ENCODE results near the gene DUSP9.

The DUSP9 gene

GRCh38 chrX:153637121-153638040 lies 9.6 kb upstream of the DUSP9 start:
- DNase-seq = no peak

DNA sequence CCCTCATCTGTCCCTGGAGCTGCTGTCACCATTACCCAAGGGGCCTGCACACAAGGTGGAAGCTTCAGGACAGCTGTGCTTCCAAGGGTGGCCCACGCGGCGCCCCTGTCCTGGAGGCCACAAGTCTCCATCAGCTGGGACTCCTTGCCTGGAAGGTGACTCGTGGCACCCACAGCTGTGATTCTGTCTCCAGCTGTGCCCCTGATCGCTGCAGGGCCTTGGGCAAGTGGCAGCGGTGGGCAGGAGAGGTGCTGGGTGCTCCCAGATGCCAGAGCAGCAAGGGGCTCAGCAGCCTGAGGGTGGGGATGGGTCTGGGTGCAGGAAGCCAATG lies 9.0 kb upstream of the DUSP9 start:
- DNase-seq = no peak

DNA sequence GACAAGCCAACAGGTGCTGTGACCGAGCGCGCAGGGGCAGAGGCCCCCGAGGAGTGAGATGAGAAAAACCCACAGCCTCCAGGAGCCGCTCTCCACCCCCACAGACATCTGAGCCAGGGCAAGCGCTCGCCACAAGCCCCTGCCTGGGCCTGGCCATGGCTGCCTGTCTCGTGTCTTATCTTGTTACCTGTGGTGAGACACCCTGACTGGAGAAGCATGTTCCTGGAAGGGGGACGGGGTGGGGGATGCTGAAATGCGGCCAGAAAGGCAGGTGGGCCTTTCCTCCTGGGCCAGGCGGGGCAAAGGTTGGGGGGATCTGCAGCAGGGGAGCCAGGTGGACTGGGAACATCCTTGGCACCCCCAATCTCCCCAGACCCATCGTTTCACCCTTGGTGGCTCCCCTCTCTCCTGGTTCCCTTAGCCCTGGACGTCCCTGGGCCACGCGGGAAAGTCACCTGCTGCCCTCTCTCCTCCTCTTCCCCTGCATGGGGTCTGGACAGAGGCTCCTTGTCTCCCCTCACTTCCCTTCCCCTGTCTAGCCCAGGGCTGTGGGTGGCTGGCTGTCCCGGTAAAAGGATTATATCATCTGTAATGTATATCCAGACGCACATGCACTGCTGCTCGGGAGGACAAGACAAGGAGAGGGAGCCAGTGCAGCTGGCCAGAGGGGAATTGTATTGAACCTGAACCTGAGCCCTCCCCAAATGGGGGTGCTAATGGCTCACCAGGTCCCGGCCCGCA lies 8.4 kb upstream of the DUSP9 start:
- no peak for DNase-seq

DNA sequence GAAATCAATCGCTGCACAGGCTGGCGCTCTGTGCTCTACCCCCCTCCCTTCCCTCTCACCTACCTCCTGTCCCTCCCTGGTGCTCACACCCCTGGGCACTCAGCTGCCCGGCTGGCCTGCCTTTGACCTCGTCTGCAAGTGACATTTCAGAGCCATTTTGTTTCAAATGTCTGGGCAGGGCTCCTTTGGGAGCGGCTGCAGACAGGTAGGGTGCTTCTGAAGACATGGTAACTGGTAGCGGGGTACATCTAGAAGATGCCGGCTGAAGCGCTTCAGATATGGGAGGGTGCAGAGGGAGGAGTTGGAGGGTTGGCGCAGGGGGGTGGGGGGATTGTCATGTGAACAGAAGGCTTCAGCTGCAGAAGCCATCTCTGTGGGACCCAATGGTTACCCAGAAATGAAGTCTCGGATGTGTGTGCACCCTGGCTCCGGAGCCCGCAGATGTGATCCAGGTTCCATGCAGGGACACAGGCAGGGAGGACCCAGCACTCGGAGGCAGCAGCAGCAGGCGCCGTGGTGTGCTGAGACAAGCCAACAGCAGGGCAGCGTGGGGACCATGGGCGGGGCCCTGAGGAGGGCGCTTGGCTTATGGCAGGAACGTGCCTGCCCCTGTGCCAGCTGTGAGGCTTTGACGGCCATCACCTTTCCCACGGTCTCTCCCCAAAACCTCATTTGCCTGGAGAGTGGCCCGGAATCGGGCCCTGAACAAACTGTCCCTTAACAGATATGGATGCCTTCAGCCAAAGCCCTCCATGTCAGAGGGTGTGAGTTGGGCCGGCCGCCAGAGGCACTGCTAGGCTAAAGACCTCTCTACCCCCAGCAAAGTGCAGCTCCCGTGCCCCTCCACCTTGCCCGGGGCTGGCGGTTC lies 7.6 kb upstream of the DUSP9 start:
- DNase-seq = peak; percentile 5

- DNase-seq = no peak
Observed at GRCh38 chrX:153640045-153640686, 6.8 kb upstream of the DUSP9 start.

- DNase-seq = no peak
Observed at GRCh38 chrX:153640736-153641575, 6.0 kb upstream of the DUSP9 start.

DNA sequence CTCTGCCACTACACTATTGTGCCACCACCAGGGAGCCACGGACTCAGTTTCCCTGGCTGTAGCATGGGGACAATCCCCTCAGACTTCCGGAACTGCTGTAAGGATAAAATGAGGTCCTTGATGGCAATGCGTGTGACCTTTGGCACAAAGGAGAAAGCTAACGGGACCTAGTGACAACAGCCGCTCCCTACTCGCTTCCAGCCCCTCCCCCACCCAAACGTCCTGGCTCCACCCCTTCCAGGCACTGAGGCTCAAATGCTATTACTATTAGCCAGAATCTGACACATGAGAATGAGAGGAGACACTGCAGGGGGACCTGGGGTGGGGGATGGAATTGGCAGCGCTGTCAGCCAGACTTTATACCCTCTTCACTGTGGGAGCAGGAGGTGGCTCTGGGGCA lies 5.4 kb upstream of the DUSP9 start:
- no peak for DNase-seq

DNA sequence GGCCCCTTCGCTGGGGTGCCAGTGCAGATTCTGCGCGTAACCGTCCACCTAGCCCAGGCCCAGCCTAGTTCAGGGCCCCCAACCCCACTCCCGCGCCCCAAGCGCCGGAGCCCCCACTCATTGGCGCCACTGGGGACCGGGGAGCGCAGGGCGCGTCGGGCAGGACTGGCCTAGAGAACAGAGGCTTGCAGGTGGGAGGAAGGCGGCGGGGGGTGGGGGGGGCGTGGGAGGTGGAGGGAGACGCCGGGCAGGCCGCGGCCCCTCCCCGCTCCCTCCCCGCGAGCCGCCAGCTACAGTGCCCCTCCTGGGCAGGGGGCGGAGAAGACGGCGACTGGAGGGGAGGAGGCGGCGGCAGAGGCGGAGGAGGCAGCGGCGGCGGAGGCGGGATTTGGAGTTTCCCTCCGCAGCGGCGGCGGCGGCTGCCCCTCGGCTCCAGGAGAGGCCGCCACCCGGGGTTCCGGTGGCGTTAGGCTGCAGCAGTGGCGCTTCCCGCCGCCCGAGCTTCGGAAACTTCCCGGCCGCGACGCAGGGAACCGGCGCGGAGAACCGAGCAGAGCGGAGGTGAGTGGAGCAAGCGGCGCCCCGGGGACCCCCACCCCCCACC lies 4.8 kb upstream of the DUSP9 start:
- DNase-seq = peak; percentile 11

DNA sequence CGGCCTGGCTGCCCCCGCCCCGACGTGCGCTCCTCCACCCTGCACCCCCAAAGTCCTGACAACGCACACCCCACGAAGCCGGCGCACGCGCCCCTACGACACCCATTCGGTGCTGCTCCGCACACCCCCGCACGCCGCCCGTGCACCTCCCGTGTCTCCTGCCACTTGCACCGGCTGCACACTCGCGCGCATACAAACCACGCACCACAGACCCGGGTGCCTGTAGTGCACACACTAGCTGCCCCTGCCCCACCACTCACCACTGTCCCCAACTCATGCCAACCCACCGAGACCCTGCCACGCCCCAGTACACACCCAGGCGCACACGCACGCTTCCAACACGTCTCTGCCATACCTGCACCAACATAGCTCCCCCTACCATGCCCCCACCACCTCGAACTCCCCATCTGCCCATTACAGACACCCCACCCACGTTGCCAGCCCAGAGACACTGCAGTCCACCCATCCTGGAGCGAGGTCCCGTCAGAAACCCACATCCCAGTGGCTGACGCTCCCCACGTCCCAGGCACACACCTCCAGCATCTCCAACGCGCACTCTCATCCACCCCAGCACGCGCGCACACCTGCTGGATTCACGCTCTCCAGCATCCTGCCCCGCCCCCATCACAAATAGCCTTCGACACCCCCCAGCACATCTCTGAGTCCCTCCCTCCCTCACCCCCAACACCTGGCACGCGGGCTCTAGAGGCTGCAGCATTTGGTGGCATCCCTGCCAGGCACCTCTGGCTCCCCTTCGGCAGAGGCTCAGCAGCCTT lies 4.2 kb upstream of the DUSP9 start:
- no peak for DNase-seq

GRCh38 chrX:153643431-153644351 lies 3.3 kb upstream of the DUSP9 start:
- DNase-seq = no peak

DNA sequence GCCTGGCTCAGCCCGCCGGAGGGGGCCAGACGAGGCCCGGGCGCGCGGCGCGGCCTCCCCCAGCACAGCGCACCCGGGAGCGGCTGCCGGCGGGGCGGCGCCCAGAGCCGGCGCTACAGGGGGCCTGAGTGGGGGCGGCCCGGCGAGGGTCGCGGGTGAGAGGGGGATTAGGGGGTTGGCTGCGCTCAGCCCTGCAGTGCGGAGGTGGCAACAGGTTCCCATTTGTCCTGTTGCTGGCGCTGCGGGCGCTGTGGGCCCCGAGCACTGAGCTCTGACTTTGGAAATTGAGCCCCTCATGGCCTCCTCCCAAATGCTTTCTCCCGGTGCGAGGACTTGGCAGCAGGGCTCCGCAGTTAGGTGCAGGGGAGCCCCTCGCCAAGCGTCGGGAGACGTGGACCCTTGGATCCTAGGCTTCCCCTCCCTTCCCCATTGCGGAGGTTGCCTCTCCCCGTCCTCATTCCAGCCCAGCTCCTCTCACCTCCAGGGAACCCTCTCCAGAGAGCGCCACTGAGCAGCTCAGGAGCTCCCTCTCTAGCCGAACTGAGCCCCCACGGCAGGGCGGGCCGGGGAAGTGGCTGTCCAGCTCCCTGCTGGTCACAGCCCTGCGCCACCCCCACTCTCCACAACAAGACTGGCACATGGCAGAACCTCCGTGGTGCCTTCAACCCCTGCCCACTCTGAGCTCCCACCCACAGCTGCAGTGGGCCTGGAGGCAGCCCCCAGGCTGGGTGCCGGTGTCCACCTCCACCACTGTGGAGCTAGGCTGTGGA lies 2.5 kb upstream of the DUSP9 start:
- no peak for DNase-seq

DNA sequence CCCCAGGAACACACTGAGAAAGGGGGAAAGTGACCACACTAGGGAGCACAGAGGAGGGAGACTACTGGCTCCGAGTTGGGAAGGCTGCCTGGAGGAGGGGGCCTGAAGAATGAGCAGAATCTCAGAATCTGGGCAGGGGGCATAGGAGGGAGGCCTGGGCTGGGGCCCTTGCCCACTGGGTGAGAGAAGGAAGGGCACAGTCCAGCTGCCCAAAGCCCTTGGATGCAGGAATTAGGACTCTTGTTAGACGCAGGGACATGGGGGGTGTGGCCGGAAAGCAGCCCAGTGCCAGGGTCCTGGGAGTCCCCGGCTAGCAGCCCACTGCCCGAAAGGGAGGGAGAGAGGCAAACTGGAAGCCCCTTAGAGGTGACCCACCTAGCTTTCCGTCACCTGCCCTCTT lies 1.9 kb upstream of the DUSP9 start:
- no peak for DNase-seq

DNA sequence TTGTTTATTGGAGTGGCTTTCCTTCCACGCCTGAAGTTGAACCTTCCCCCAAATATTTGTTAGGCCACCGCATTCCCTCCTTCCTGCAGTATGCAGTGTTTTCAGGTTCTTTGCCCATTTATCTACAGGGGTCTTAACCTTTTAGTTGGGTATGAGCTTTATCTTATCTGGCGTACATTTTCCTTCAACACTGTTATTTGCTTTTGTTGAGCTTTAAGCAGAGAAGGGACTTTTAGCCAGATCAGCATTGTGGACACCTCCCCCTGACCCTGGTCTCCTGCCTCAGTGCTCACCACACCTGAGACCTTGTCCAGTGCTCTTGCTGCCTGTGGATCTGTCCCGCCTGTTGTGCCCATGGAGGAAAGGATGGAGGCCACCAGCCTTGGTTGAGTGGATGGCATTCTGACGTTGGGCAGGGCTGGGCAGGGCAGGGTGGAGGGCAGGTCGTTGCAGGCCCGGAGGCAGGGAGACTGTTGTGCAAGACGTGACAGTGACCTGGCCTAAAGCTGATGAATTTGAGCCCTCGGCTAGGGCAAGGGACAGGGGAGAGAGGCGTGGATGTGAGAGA lies 998 bp upstream of the DUSP9 start:
- DNase-seq = no peak

DNA sequence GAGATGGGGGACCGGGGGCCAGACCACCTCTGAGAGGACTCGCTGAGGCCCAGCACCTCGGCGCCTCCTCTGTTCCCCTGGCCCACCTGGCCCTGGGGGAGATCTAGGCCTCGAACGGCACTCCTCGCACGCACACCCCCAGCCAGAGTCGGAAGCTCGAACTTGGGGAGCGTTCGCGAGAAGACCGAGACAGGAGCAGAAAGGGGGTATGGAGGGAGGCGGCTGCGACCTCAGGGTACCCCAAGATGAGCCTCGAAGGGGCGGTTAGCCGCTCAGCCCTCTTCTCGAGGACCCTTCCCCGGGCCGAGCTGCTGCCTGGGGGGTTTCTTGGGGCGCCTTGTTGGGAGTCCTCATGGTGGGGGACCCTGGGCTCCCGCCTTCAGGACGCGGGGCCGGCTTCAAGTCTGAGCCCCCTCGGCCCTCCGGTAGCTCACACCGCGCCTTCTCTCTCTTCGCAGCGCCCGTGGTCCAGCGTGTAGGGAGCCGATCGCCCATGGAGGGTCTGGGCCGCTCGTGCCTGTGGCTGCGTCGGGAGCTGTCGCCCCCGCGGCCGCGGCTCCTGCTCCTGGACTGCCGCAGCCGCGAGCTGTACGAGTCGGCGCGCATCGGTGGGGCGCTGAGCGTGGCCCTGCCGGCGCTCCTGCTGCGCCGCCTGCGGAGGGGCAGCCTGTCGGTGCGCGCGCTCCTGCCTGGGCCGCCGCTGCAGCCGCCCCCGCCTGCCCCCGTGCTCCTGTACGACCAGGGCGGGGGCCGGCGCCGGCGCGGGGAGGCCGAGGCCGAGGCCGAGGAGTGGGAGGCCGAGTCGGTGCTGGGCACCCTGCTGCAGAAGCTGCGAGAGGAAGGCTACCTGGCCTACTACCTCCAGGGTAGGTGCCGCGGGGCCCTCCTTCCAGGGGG lies 706 bp downstream of the DUSP9 start:
- DNase-seq = no peak

- no peak for DNase-seq
Observed at GRCh38 chrX:153648358-153649177, 1.6 kb downstream of the DUSP9 start.

- peak; percentile 61 for DNase-seq
Observed at GRCh38 chrX:153649178-153649914, 2.3 kb downstream of the DUSP9 start.

All from NCI-H146 (cell line).